ENCODE data around the gene NPTX2.

DNA sequence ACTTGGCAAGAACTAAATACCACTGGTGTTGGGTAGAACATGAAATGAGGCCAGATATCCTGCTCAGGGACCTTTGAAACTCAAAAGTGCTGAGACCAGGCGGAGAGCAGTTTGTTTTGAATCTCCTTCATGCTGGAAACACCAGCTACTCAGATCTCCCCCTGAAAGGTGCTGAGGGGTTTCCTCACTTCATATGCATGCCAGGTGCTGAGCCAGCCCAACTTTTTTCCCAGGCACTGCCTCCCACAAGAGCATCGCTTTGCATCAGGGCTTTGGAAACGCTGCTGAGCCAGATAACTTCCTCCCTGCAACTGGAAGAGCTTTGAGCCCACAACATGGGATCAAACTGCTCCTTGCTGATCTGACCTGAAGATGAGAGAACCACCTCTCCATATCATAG, 13.7 kb downstream of the NPTX2 start:
- TF ChIP-seq NFE2L1 (CRISPR knock-in tag; IDR thresholded peaks at IDR 0.05) (no peak), FOXJ3 (CRISPR knock-in tag; IDR thresholded peaks at IDR 0.05; ENCODE audit: borderline replicate concordance) (no peak), NFYB (CRISPR knock-in tag; conservative IDR thresholded peaks at IDR 0.05; ENCODE audit: low read depth) (no peak), NR1H2 (CRISPR knock-in tag; IDR thresholded peaks at IDR 0.05) (no peak), CBFB (CRISPR knock-in tag; IDR thresholded peaks at IDR 0.05; ENCODE audit: low read depth) (no peak), PRRX2 (CRISPR knock-in tag; IDR thresholded peaks at IDR 0.05) (no peak), FOXK1 (CRISPR knock-in tag; IDR thresholded peaks at IDR 0.05) (no peak), FOXP1 (CRISPR knock-in tag; IDR thresholded peaks at IDR 0.05; ENCODE audit: borderline replicate concordance) (no peak)
- TF ChIP-seq, protein P1, sequence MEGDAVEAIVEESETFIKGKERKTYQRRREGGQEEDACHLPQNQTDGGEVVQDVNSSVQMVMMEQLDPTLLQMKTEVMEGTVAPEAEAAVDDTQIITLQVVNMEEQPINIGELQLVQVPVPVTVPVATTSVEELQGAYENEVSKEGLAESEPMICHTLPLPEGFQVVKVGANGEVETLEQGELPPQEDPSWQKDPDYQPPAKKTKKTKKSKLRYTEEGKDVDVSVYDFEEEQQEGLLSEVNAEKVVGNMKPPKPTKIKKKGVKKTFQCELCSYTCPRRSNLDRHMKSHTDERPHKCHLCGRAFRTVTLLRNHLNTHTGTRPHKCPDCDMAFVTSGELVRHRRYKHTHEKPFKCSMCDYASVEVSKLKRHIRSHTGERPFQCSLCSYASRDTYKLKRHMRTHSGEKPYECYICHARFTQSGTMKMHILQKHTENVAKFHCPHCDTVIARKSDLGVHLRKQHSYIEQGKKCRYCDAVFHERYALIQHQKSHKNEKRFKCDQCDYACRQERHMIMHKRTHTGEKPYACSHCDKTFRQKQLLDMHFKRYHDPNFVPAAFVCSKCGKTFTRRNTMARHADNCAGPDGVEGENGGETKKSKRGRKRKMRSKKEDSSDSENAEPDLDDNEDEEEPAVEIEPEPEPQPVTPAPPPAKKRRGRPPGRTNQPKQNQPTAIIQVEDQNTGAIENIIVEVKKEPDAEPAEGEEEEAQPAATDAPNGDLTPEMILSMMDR (IDR thresholded peaks at IDR 0.05) = no peak
- TF ChIP-seq, protein P2, sequence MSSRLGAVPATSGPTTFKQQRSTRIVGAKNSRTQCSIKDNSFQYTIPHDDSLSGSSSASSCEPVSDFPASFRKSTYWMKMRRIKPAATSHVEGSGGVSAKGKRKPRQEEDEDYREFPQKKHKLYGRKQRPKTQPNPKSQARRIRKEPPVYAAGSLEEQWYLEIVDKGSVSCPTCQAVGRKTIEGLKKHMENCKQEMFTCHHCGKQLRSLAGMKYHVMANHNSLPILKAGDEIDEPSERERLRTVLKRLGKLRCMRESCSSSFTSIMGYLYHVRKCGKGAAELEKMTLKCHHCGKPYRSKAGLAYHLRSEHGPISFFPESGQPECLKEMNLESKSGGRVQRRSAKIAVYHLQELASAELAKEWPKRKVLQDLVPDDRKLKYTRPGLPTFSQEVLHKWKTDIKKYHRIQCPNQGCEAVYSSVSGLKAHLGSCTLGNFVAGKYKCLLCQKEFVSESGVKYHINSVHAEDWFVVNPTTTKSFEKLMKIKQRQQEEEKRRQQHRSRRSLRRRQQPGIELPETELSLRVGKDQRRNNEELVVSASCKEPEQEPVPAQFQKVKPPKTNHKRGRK (CRISPR knock-in tag; IDR thresholded peaks at IDR 0.05; ENCODE audit: borderline replicate concordance) = no peak

Measured in WTC11 (cell line).